Measurements from ENCODE around the gene SLC44A1.

SLC44A1 gene

DNA sequence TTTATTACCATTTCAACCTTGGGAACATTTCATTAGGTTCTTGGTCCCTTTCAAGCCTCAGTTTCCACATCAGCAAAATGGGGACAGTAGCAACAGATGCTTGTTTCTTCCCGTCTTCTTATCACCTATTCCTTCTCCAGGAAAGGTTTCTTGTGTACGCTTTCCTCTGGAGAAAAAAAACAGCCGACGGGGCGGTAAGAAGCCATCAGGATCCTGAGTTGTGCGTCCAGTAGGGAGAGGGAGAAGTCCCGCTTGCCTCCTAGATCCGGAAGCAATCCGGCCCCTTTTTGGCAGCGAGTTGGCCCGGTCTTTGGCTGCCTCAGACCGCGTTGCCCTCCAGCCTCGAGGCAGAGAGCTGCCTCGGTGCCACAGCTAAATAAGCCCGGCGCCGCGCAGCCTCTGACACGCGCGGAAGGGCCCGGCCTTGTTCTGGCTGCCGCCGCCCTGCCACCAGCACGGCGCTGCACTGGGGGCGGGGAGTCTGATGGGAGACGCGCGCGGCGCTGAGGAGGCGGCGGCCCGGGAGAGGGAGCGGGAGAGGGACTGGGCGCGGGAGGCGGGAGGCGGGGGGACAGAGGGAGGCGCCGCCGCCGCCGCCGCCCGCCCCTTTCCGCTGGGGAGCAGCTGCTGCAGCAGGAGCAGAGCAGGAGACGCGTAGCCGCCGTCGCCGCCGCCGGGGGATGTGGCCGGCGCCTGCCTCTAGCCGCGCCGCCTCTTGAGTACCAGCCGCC lies at the start of gene SLC44A1:
Gene SLC44A1 (plus strand): TSS at position 649 of the 731 bp plus-strand sequence. CDS start 218 bp downstream, outside the sequence.
- DNase-seq (ENCODE audit: low read depth): peak; percentile 85

DNA sequence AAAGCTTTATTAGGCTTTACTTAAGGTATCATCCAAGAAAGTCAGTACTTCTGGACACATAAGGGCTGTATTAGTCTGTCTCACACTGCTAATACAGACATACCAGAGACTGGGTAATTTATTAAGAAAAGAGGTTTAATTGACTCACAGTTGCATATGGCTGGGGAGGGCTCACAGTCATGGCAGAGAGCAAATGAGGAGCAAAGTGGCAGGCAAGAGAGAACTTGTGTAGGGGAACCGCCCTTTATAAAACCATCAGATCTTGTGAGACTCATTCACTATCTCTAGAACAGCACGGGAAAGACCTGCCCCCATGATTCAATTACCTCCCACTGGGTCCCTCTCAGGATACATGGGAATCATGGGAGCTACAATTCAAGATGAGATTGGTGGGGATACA lies 49.2 kb upstream of the SLC44A1 start:
- DNase-seq (ENCODE audit: low read depth): no peak

GRCh38 chr9:105198023-105198422 lies 46.4 kb upstream of the SLC44A1 start:
- DNase-seq (ENCODE audit: low read depth): no peak

DNA sequence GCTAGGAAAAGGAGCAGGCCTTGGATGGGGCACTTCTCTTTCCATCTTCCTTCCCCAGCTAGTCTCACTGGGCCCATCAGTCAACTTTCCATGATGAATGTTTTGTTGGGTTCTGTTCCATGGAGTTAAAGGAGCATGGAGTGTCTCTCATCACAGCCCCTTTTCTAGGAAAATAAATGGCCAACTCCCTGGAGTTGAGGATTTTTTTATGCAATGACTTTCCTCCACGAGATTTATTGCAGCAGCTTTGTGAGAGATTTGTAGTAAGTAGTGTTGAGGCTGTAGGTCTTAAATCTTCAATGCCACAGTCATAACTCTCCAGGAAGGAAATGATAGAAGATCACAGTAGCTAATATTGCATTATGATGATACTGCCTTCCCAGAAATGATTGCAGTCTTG lies 45.6 kb upstream of the SLC44A1 start:
- no peak for DNase-seq (ENCODE audit: low read depth)

DNA sequence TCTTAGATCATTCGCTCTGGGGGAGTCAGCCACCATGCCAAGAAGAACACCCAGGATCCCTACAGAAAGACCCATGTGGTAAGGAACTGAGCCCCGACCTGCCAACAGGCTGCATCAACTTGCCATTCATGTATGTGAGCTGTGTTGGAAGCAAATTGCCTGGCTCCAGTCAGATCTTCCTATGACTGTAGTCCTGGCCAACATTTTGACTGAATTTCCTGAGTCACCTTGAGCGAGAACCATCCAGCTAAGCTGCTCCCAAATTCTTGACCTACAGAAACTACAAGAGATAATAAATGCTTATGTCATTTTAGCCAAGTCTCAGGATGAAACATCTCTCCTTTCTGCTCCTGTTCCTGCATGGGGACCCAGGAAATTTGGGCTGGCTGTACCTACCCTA lies 40.0 kb upstream of the SLC44A1 start:
- DNase-seq (ENCODE audit: low read depth): no peak

DNA sequence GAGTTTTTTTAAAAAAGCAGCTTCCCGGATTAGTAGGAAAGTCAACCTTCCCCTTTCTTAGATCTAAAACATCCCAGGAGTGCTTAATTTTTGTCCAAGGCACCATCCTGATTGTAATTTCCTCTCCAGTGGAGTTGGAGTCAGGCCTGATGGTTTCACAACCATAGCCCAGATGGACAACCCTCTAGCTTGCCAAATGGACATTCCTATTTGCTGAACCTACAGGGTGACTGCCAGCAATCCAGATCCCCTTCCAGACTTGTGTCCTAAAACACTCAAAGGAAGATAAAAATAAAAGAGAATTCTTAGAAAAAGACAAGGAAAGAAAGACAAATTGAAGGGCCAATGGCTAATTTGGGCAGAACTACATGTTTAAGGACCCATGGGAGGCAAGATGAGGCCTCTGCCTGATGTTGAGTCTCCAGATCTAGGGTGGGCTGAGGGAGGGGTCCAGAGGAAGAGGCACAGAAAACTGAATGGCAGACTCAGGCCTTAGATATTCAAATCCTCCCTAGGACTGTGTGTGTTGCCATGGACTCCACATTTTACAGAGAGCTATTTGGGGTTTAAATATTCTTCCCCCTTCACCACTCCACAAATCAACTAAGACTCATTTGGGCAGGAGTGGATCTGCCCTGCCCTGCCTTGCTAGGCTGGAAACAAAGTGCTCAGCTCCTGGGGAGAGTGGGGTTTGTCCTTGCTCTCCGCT lies 38.5 kb upstream of the SLC44A1 start:
- no peak for DNase-seq (ENCODE audit: low read depth)

DNA sequence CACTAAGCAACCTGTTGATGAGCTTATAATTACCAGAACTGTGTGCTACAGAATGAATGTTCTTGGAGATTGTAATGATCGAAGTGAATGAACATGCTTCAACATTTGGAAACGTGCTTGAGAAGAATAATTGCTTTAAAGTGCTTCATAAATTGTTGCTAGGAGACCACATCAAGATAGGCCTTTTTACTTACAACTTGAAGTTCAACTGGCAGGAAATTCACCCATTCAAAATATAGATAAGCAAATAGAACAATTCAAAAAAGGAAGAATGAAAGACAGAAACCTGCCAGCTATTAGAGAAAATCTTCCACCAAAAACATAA lies 38.0 kb upstream of the SLC44A1 start:
- DNase-seq (ENCODE audit: low read depth): no peak

DNA sequence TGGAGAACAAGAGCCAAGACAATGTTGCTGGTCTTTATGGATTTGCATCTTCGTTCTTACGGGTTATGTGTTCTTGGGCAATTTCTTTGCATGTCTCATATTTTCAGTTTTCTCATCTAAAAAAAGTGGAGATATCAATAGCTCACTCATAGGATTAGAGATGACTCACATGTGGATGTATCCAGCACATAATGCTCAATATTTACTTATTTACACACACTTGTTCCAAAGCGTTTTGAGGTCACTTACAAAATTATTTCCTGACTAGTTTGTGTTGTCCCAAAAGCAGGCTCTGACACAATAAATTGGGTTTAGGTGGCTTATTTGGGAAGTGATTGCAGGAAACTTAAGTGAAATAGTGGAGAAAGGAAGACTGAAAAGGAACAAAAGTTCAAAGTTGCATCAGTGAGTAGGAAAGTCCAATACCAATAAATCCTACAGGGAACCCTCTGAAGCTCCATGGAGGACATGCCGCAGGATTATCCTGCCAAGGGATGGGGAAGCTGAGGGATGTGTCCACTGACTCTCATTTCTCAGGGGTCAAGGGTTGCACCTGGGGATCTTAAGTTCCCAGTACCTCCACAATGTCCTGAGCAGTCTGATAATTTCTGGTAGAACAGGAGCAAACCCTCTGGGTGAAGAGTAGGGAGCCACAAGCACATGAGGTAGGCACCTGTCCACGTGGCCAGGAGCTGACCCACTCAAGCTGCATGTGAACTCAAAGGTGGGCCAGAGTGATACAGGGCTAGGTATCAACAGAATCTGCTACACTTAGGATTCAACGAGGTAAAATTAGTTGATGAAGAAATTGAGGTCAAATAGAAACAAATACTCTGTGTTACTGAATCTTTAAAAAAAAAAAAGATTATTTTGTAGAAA lies 37.4 kb upstream of the SLC44A1 start:
- DNase-seq (ENCODE audit: low read depth): no peak

DNA sequence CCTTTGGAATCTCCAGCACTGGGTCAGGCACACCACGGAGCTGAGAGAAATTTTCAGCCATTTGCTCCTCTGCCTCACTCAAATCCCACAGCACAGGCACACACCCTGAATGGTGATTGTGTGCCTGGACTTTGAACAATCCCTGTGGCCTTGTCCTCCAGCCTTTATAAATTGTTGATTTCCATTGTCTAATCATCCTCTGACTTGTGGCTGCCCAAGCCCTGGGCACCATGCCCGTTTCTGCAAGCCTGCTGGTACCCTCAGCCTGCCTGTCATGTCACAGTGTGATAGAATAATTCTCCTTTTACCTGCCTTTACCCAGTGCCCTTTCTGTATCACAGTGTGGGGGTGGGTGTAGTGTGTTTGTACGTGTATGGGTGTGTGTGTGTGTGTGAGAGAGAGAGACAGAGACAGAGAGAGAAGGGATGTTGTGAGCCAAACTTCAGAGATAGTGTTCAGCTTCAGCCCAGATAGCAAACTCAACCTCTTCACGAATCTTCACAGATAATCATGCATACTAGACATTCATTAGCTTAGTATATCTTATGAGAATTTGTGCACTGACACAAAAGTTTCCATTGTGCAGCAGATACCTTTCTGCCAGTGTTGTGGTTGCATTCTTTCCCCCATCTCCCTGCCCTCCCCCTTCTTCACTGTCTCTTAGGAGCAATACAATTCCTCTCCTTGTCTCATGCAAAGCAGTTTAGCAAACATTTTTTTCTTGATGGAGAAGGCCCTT lies 27.8 kb upstream of the SLC44A1 start:
- DNase-seq (ENCODE audit: low read depth): no peak

DNA sequence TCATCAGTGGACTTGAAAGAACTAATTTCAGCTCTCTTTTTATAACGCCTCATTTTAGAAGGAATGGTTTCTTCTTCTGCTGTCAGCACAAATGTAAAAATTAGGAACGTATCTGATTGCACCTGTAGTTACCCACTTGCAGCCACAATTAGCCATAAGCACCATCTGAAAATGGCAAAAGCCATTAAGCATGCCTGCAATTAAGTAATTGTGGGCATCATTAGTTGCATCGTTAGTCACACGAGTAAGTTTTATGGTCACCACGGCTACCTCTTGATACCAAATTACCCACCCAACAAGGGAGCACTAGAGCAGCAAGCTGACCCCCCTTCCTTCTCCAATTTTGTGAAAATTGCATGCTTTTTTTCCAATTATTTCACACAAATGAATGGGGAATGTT lies 25.8 kb upstream of the SLC44A1 start:
- DNase-seq (ENCODE audit: low read depth): no peak

- no peak for DNase-seq (ENCODE audit: low read depth)
These were observed 25.1 kb upstream of the SLC44A1 start for GRCh38 chr9:105219291-105219805.

DNA sequence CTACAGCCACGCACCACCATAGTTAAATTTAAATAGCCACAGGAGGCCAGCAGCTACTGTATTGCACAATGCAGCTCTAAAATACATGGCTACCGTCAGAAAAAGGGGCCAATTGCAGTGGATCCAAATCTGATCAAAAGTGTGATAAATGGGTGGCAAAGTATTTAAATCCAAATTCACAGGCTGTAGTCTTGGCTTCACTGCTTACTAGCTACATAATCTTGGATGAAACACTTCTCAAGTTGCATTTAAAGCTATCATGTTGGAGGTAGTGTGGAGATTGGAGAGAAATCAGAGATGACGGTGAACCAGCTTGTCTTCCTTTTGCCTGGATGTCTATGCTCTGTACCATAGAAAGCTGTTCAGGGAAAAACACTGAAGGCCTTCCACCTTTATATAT lies 24.0 kb upstream of the SLC44A1 start:
- DNase-seq (ENCODE audit: low read depth): no peak

- no peak for DNase-seq (ENCODE audit: low read depth)
These were observed 20.8 kb upstream of the SLC44A1 start for GRCh38 chr9:105223544-105224140.

- DNase-seq (ENCODE audit: low read depth): no peak
These were observed 18.4 kb upstream of the SLC44A1 start for GRCh38 chr9:105226055-105226454.

DNA sequence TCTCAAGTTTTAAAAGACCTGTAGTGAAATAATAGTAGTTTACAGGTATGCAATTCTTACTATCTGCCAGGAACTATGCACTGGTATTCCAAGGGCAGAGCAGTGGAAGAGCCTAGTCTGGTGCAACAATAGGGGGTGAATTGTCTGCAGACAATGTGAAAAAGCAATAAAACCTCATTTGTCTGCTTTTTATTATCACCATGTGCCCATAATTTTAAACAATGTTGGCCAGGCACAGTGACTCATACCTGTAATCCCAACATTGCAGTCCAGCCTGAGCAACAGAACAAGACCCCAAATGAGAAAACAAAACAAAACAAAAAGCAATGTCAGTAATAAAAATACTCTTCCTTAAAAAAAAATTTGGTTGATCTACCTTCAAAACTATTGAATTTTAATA lies 12.2 kb upstream of the SLC44A1 start:
- DNase-seq (ENCODE audit: low read depth): no peak

DNA sequence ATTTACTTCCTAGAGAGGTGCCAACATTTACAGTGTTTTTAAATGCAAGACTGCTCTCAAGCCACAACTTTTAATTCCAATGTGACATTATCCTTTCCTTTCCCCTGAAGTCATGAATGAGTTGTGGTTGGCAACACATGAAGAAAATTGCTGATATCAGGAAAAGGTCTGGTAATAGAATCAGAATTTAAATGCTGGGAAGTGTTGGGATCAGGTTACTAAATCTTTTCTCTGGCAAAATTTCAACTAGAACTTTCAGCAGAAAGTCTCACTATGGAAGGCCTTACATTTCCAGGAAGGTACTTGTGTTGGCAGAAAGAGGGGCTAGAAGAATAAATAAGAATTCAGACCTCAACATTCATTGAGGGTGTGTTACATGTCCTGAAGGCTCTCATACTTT lies 10.6 kb upstream of the SLC44A1 start:
- no peak for DNase-seq (ENCODE audit: low read depth)

DNA sequence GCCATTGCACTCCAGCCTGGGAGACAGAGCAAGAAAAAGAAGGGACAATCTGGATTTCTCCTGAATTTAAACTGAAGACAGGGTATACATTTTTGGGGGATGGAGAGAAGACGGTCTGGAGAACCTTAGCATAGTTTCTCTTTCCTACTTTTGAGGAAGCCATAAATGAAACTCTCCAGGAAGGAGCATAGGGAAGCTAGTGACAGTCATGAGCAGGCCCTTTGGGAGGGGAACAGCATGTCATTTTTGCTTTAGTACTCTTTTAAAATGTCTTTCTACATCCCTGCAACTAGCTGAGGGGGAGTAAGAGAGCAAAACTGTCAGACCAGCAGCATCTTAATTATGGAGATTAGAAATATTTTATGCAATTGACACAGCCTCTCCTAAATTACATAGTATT lies 8.2 kb upstream of the SLC44A1 start:
- DNase-seq (ENCODE audit: low read depth): no peak

- no peak for DNase-seq (ENCODE audit: low read depth)
These were observed 7.2 kb upstream of the SLC44A1 start for GRCh38 chr9:105237246-105237645.

GRCh38 chr9:105238302-105238701 lies 6.1 kb upstream of the SLC44A1 start:
- DNase-seq (ENCODE audit: low read depth): no peak

GRCh38 chr9:105241356-105242043 lies 3.0 kb upstream of the SLC44A1 start:
- no peak for DNase-seq (ENCODE audit: low read depth)

DNA sequence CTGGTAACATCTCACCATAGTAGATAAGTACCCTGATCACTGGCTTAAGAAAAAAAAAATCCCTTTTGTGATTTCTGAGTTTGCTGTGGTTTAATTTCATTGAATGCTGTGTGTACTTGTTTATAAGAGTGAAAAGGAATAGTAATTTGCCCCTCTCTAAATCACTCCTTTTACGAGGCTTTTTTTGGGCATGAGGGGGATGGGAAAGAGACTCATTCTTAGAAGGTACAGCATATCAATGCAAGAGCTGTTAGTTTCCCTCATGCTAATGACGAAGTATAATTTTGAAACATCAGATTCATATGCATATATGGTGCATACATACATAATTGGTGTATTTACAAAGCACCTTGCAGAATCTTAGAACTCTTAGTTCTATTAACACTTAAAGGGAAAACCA lies 2.4 kb upstream of the SLC44A1 start:
- DNase-seq (ENCODE audit: low read depth): no peak

Measured in stimulated activated CD8-positive, alpha-beta memory T cell treated with anti-CD3 and anti-CD28 coated beads, Interleukin-7, amount 100 ng/mL, for 24 hours (primary cell).